Measurements from ENCODE around the gene SLC9A3. TPM values are rescaled to one million over a fixed set of nuclear protein-coding genes. Genes with fewer than 3 reads are reported as not detected.

Gene SLC9A3
- total RNA-seq, 2 donors from 2014 or later, result 78.1 to 170 TPM

DNA sequence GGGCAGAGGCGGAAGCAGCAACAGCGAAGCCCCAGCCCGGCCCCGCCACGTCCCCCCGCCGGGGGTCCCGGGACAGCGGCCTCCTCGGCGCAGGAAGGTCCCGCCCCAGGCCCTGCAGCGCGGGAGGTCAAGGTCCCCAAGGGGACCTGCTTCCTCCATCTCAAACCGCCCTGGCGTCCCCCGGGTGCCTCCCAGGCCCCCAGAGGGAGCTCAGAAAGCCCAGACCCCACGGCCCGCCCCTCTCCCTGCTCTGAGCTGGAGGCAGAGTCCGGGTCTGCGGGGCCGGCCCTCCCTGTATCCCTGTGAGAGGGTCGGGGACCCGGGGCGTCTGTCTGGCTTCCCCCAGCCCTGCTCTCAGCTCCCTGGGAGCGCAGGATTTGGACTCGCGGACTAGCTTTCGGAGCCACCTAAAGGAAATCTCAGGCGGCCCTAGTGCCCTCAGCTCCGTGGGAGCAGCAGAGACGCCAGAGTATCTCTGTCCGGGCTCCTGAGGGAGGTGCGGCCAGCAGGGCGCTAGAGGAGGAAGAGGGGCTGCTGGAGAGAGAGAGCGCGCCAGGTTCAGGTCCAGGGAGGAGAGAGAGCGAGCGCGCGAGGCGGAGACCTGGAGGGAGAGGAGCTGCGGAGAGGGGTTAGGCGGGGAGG lies 50.6 kb downstream of the SLC9A3 start:
- intact Hi-C loops (cut with DNase I, micrococcal nuclease), result no loop called here
- DNase-seq (peak; percentile 51 to 59), ATAC-seq (peak; percentile 38)

- intact Hi-C loops (cut with DNase I, micrococcal nuclease), result no loop called here
- ATAC-seq (peak; percentile 75), DNase-seq (peak; percentile 81 to 93)
Measured at GRCh38 chr5:472656-473550, 51.3 kb downstream of the SLC9A3 start.

- peak; percentile 36 for ATAC-seq
- peak; percentile 39 to 56 for DNase-seq
- intact Hi-C loops (cut with DNase I, micrococcal nuclease), result no loop called here
Measured at GRCh38 chr5:472076-472655, 52.1 kb downstream of the SLC9A3 start.

DNA sequence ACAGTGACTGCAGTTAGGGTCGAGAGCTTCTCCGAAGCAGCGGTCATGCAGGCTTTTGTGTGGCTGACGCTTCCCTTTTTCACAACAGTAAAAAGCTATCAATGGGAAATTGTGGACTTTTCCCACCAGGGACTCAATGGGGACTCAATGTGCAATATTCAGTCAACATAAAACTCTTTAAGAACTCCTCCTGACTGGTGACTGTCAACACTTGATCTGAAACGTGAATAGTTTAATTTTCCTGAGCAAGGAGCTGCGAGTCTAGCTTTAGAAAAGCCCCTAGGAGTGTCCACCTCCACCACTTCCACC lies 52.5 kb downstream of the SLC9A3 start:
- DNase-seq (no peak), ATAC-seq (no peak)
- intact Hi-C loops (cut with DNase I, micrococcal nuclease), result no loop called here

DNA sequence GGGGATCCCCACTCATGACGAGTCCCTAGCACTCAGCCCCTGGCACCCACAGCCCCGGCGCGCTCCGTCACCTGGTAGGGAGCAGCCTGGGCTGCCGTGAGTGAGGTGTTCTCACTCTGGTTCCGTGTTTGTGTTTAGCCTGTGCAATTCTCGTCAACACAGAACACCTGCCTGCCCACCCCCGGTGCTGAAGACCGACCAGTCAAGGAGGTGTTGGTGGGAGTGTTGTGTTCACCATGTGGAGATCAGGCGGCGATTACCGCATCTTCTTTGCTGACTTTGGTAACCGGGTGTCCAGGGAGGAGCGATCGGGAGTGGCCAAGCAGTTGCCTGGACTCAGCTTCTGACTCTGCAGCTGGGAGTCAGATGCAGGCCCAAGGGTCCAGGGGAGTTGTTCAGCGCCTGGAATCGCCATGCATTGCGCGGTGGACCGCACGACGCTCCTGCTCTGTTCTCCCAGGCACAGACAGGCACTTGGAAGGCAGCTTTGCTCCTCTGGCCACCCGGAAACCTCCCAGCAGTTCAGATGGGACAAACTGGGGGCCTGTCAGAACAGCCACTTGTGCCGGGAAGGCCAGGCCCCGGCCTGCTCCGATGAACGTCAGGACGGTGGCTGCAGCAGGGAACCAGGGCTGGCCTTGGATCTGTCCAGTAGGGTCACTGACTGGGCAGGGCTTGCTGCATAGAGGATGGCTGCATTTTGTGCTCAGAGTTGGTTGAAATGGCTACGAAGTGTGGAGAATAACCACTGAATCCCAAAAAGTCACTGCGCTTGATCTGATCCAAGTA lies 53.1 kb downstream of the SLC9A3 start:
- DNase-seq (peak in 1 of 2 donors; percentile 24), ATAC-seq (no peak)
- intact Hi-C loops (cut with DNase I, micrococcal nuclease), result no loop called here

DNA sequence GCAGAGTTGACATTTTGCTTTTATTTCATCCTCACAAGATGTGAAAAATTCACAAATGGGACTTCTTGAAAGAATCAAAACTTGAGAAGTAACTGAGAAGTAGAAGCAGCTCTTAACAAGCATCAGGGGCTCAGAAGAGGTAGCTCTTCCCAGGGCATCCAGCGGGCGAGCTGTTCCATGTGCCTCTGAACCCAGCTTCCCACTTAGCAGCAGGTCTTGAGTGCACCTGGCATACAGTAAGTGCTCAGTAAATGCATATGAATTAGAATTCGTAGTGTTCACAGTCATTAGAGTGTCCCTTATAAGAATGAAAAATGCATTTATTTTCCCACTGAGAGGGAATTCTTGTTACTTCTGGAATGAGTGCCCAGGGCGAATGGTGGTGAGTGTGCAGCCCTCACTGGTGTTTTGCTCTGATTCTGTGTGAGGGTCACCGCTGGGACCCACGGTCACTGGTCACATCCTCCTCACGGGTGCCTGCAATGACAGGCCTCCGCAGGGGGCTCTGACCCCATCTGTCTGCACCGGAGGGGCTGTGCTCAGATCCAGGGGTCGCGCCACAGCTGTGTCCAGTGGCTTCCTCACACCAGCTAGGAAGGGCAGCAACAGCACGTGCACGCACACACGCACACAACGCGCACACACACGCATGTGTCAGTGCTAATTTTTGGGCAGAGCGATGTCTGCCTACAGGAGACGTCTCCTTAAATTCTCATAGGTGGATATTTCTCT lies 54.3 kb downstream of the SLC9A3 start:
- ATAC-seq, result no peak
- DNase-seq, result peak; percentile 2 to 20
- intact Hi-C loops (cut with DNase I, micrococcal nuclease), result no loop called here

- intact Hi-C loops (cut with DNase I, micrococcal nuclease), result no loop called here
- DNase-seq, result peak; percentile 2 to 17
- no peak for ATAC-seq
Measured at GRCh38 chr5:468401-468800, 55.8 kb downstream of the SLC9A3 start.

GRCh38 chr5:466661-467310 lies 57.5 kb downstream of the SLC9A3 start:
- peak in 1 of 2 donors; percentile 16 for DNase-seq
- intact Hi-C loops (cut with DNase I, micrococcal nuclease), result no loop called here
- peak; percentile 4 for ATAC-seq

DNA sequence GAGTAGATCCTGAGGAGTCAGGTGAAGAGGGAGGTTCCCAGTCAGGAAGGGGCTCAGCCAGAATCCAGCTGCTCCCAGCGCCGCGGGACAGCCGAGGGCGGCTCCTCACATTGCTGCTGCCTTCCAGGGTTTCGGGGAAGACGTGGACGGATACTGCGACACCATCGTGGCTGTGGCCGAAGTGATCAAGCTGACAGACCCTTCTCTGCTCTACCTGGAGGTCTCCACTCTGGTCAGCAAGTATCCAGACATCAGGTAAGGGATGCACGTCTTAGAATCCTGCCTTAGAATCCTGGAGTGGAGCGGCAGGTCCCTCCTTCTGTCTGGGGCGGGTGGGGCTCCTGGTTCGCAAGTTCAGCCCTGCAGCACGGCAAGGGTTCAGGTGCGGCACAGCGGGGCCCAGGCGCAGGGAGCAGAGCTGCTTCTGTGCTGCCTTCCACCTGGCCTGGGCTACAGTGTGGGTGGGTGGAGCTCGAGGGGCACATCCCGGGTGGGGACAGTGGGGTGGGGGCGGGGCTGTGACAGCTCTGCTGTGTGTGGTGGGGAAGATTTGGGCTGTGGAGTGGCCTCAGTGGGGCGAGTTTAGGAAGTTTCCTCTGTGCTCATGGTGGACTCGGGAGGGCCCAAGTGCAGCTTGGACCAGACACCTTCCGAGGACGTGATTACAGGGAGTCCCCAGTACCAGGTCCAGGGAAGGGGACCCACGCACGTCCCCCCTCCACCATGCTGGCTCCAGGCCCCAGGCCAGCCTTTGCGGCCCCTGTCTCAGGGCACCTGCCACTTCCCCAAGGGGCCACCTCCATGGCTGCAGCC lies 58.5 kb downstream of the SLC9A3 start:
- ATAC-seq, result peak; percentile 6
- intact Hi-C loops (cut with DNase I, micrococcal nuclease), result no loop called here
- DNase-seq, result peak in 1 of 2 donors; percentile 10

DNA sequence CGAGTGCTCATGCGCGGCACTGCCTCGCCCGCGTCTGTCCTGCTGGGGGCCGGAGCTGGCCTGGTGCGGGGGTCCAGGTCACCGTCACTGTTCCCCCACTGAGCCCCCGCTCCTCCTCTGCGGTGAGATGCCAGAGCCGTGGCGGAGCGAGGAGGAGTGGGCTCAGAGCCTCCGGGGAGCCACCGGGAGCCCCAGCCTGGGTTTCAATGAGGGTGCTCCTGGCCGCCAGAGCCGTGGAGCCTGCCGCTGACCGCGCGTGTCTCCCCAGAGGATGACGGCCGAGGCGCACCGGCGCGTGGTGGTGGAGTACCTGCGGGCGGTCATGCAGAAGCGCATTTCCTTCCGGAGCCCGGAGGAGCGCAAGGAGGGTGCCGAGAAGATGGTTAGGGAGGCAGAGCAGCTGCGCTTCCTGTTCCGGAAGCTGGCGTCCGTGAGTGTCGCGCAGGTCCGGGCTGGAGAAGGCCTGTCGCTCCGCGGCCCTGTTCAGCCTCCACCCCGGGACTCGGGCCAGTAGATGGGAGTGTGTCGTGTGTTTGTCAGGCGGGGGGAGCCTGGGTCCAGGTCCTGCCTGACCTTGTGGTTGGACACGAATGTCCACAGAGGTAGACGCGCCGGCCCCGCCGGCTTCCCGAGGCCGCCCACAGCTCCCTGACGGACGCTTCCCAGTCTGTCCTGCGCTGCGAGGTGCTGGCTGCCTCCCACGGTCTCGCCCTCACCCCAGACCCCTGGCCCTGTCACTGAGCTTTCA lies 59.2 kb downstream of the SLC9A3 start:
- DNase-seq (peak; percentile 8 to 16), ATAC-seq (peak; percentile 2)
- intact Hi-C loops (cut with DNase I, micrococcal nuclease), result no loop called here

GRCh38 chr5:464446-464842 lies 59.8 kb downstream of the SLC9A3 start:
- ATAC-seq (peak; percentile 12), DNase-seq (peak in 1 of 2 donors; percentile 20)
- intact Hi-C loops (cut with DNase I, micrococcal nuclease), result no loop called here

DNA sequence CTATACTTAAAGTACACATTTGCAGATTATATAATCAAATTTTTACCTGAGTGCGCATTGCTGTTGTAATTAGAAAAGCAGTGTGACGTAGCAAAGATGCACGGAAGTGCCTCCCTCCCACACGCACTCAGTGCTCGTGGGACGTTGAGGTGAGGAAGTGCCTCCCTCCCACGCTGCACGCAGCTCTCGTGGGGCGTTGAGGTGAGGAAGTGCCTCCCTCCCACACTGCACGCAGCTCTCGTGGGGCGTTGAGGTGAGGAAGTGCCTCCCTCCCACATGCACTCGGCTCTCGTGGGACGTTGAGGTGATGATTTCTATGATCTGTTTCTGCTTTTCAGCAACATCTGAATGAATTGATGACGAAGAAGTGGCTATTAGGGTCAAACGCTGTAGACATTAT lies 60.3 kb downstream of the SLC9A3 start:
- intact Hi-C loops (cut with DNase I, micrococcal nuclease), result no loop called here
- peak; percentile 22 to 37 for DNase-seq
- ATAC-seq, result no peak

GRCh38 chr5:463301-463700 lies 60.9 kb downstream of the SLC9A3 start:
- intact Hi-C loops (cut with DNase I, micrococcal nuclease), result no loop called here
- DNase-seq (peak in 1 of 2 donors; percentile 3), ATAC-seq (no peak)

DNA sequence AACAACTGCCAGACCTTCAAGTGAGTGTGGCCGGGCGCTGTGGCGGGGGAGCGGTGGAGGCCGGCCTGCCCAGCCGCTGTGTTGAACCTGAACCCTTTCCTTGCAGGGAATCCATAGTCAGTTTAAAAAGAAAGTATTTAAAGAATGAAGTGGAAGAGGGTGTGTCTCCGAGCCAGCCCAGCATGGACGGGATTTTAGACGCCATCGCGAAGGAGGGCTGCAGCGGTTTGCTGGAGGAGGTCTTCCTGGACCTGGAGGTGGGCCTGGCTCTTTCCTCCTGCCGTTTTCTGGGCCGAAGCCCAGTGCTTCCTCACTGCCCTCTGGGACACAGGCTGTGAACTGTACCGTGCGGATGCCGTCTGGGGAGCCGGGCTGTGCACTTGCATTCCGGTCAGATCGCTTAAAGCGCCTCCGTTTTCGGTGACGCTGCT lies 62.2 kb downstream of the SLC9A3 start:
- peak in 1 of 2 donors; percentile 12 for DNase-seq
- no peak for ATAC-seq
- intact Hi-C loops (cut with DNase I, micrococcal nuclease), result no loop called here

DNA sequence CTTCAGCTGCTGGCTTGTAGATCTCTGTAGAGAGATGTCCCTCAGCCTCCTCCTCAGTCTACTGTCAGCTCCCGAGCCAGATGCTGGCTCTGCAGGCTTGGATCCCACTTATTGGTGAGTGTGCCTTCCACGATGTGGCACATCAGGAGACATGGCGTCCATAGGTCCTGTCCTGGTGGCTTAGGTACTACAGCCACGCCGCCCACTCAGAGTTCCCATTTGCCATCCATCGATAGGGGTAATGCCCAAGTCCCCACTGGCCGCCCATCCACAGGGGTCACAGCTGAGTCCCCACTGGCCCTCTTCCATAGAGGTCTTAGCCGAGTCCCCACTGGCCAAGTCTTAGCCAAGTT lies 64.0 kb downstream of the SLC9A3 start:
- DNase-seq, result peak in 1 of 2 donors; percentile 13
- intact Hi-C loops (cut with DNase I, micrococcal nuclease), result no loop called here
- no peak for ATAC-seq

GRCh38 chr5:459562-460272 lies 64.5 kb downstream of the SLC9A3 start:
- DNase-seq, result peak in 1 of 2 donors; percentile 19

More at GRCh38 chr5:459562-460272, 64.5 kb downstream of the SLC9A3 start:
- intact Hi-C loops (cut with DNase I, micrococcal nuclease), result no loop called here
- ATAC-seq, result no peak

All from left colon (tissue), 2 donors.